ENCODE measurements around the gene CCNJ.
"Not testable (repeated sequence)": the region's sequence is repeated elsewhere in the genome, so short reads cannot be mapped to it uniquely, and the experiment has no call there.

- not testable (repeated sequence) for TF ChIP-seq ZNF501 (tag by site-specific recombination; IDR thresholded peaks at IDR 0.05); ZNF654 (tag by site-specific recombination; IDR thresholded peaks at IDR 0.05; ENCODE audit: low read depth); ZBTB10 (tag by site-specific recombination; IDR thresholded peaks at IDR 0.05); ZNF175 (tag by site-specific recombination; IDR thresholded peaks at IDR 0.05); CTCF (tag by site-specific recombination; IDR thresholded peaks at IDR 0.05); ZNF394 (tag by site-specific recombination; IDR thresholded peaks at IDR 0.05; ENCODE audit: borderline replicate concordance); ZEB2 (tag by site-specific recombination; IDR thresholded peaks at IDR 0.05); ZBTB11 (tag by site-specific recombination; conservative IDR thresholded peaks at IDR 0.05; ENCODE audit: low read depth); ZNF707 (tag by site-specific recombination; IDR thresholded peaks at IDR 0.05); ZSCAN23 (tag by site-specific recombination; IDR thresholded peaks at IDR 0.05); ZNF18 (tag by site-specific recombination; IDR thresholded peaks at IDR 0.05); PBX3 (CRISPR knock-in tag; IDR thresholded peaks at IDR 0.05); ZNF239 (tag by site-specific recombination; IDR thresholded peaks at IDR 0.05)
Observed at GRCh38 chr10:95994376-95994775, 49.0 kb upstream of the CCNJ start.
